Endothelial cell of umbilical vein (primary cell): Measurements from ENCODE around the gene KAZN. TPM values are rescaled to one million over a fixed set of nuclear protein-coding genes. Genes with fewer than 3 reads are reported as not detected.
A peak's percentile ranks its signal among the peaks of the same experiment; 100 is the strongest.

Source experiments
- BruUV-seq: library from RNA; stranded (reverse); fragments of 400-500 nt; replicated peaks from 2 replicates; lab custom pipeline; 2021; lab: Mats Ljungman, UMichigan
- CTCF ChIA-PET: fragments of 300-600, 350-600 bp; sonication (Branson Sonifier 250); formaldehyde crosslinking; loops from one replicate; lab custom pipeline; 2021; ENCODE audit warnings: antibody characterized with exemption, inconsistent platforms; lab: Charles Lee
- POLR2A ChIA-PET: fragments of 300-600, 350-600 bp; sonication (Branson Sonifier 250); formaldehyde crosslinking; loops from one replicate; lab custom pipeline; 2021; ENCODE audit warnings: antibody characterized with exemption, inconsistent platforms; lab: Charles Lee
- DNase-seq: peaks from one replicate; pipeline ENCODE4 v3.0.0-alpha.2; 2011; ENCODE audit warnings: low read depth, low spot score
- FAIRE-seq: peaks from 2 replicates; lab custom pipeline; 2011; peaks lifted over from hg19 to GRCh38; lab: Jason Lieb, UNC
- H2AFZ ChIP-seq: 2 replicates; pipeline ENCODE4 v1.6.0; 2012; ENCODE audit warnings: low read depth, low read length, control low read depth, inconsistent platforms
- H3K27ac ChIP-seq: 2 replicates; pipeline ENCODE4 v1.5.1; 2011; ENCODE audit warnings: low read depth, mild to moderate bottlenecking, control low read depth, low read length, moderate library complexity; ENCODE audit not compliant: insufficient read depth
- H3K27me3 ChIP-seq, 2 experiments: 2 replicates each; pipeline versions ENCODE4 v1.6.0 to v1.6.1; 2011; ENCODE audit warnings: low read length in 2 of 2, mixed read lengths in 1 of 2; ENCODE audit not compliant: control insufficient read depth in 2 of 2, insufficient read depth in 2 of 2
- H3K36me3 ChIP-seq, 2 experiments: 2 replicates in 1 of 2; 3 replicates in 1 of 2; pipeline ENCODE4 v1.5.1; 2011; ENCODE audit warnings: low read length in 2 of 2, mild to moderate bottlenecking in 1 of 2, moderate library complexity in 1 of 2; ENCODE audit not compliant: control insufficient read depth in 2 of 2, insufficient read depth in 2 of 2; ENCODE audit errors: extremely low read depth in 1 of 2
- H3K4me1 ChIP-seq: 3 replicates; pipeline ENCODE4 v1.5.1; 2011; ENCODE audit warnings: mild to moderate bottlenecking, low read length; ENCODE audit not compliant: control insufficient read depth, insufficient read depth; ENCODE audit errors: extremely low read depth
- H3K4me2 ChIP-seq: 2 replicates; pipeline ENCODE4 v1.6.1; 2011; ENCODE audit warnings: low read length, control low read depth, mixed read lengths; ENCODE audit not compliant: insufficient read depth
- H3K4me3 ChIP-seq, 3 experiments: fragments of 200-600 bp in 1 of 3; sonication (generic), shearing (Covaris generic) in 1 of 3; replicated peaks in 1 of 3; 2 replicates each; pipeline ENCODE4 v1.5.1; 2011 to 2016; ENCODE audit warnings: control low read depth in 3 of 3, low read length in 3 of 3, mild to moderate bottlenecking in 2 of 3, inconsistent platforms in 1 of 3, low read depth in 1 of 3, moderate library complexity in 1 of 3; ENCODE audit not compliant: insufficient read depth in 1 of 3
- H3K79me2 ChIP-seq: 2 replicates; pipeline ENCODE4 v1.6.0; 2012; ENCODE audit warnings: low read length, inconsistent platforms; ENCODE audit not compliant: control insufficient read depth, insufficient read depth
- H3K9ac ChIP-seq: replicated peaks from 2 replicates; pipeline ENCODE3; 2011; ENCODE audit warnings: low read length, control low read depth; ENCODE audit not compliant: insufficient read depth; ENCODE audit errors: extremely low read depth
- H3K9me1 ChIP-seq: replicated peaks from 3 replicates; pipeline ENCODE4 v1.6.0; 2011; ENCODE audit warnings: mild to moderate bottlenecking, low read length; ENCODE audit not compliant: control insufficient read depth, insufficient read depth; ENCODE audit errors: extremely low read depth
- H3K9me3 ChIP-seq: replicated peaks from 2 replicates; pipeline ENCODE4 v1.5.1; 2012; ENCODE audit warnings: low read length, inconsistent platforms; ENCODE audit not compliant: control insufficient read depth, insufficient read depth
- H4K20me1 ChIP-seq: replicated peaks from 2 replicates; pipeline ENCODE3; 2011; ENCODE audit warnings: mild to moderate bottlenecking, low read length; ENCODE audit not compliant: control insufficient read depth, insufficient read depth; ENCODE audit errors: extremely low read depth
- CTCF ChIP-seq, 2 donors: IDR thresholded peaks; 1 replicate in 1 of 2; 2 replicates in 1 of 2; pipeline ENCODE4 v1.5.1; 2011; ENCODE audit warnings: low read length in 2 of 2, mild to moderate bottlenecking in 2 of 2, moderate library complexity in 2 of 2, control low read depth in 1 of 2, inconsistent platforms in 1 of 2, low read depth in 1 of 2; ENCODE audit not compliant: insufficient read depth in 1 of 2; ENCODE audit errors: extremely low read depth in 1 of 2
- EZH2 ChIP-seq: IDR thresholded peaks from 2 replicates; pipeline ENCODE4 v1.6.1; 2012; ENCODE audit warnings: borderline replicate concordance, low read depth, mild to moderate bottlenecking, moderate library complexity, low read length, inconsistent platforms; ENCODE audit not compliant: severe bottlenecking
- FOS ChIP-seq: IDR thresholded peaks from 2 replicates; pipeline ENCODE4 v1.6.1; 2011; ENCODE audit warnings: mild to moderate bottlenecking, low read length, moderate library complexity, borderline replicate concordance; ENCODE audit not compliant: insufficient read depth
- GATA2 ChIP-seq: IDR thresholded peaks from 2 replicates; pipeline ENCODE4 v1.7.0; 2011; ENCODE audit warnings: low read depth, mild to moderate bottlenecking, moderate library complexity, mixed read lengths, low read length; ENCODE audit not compliant: insufficient read length, insufficient read depth
- JUN ChIP-seq: IDR thresholded peaks from 2 replicates; pipeline ENCODE4 v1.6.1; 2011; ENCODE audit warnings: borderline replicate concordance, low read depth; ENCODE audit not compliant: insufficient read length, insufficient read depth
- MAX ChIP-seq: IDR thresholded peaks from 2 replicates; pipeline ENCODE4 v1.6.1; 2011; ENCODE audit not compliant: insufficient read depth, insufficient read length
- MYC ChIP-seq: IDR thresholded peaks from one replicate; pipeline ENCODE4 v1.6.1; 2011; ENCODE audit warnings: mild to moderate bottlenecking, low read depth, low read length
- POLR2A ChIP-seq: IDR thresholded peaks from 2 replicates; pipeline ENCODE4 v1.6.1; 2012; ENCODE audit warnings: low read depth, mild to moderate bottlenecking, control low read depth, low read length
- POLR2AphosphoS5 ChIP-seq: IDR thresholded peaks from 2 replicates; pipeline ENCODE4 v1.6.1; 2012; ENCODE audit warnings: low read depth, mild to moderate bottlenecking, control low read depth, low read length, moderate library complexity; ENCODE audit not compliant: insufficient read depth
- dilution Hi-C: fragments of 300-500 bp; cut with MboI; formaldehyde crosslinking; loops from one replicate; pipeline ENCODE4 v1.15.0; 2019; ENCODE audit warnings: low sequenced_read_pairs; ENCODE audit not compliant: extremely low pct_ligation_motif_present
- intact Hi-C: fragments of 100-400 bp; cut with micrococcal nuclease; formaldehyde crosslinking; loops from one replicate; pipeline ENCODE4 v1.10.0; 2022
- polyA plus RNA-seq, 4 experiments: library from polyadenylated mRNA; depleted of rRNA in 3 of 4; stranded (reverse) in 3 of 4; unstranded in 1 of 4; fragments of >200 nt; gene quantifications; 2 replicates each; pipeline versions ENCODE4 v1.2.1 to v1.2.3, GENCODE V29; 2011 to 2012; ENCODE audit warnings: missing spikeins in 1 of 4
- total RNA-seq: library from RNA; stranded (reverse); gene quantifications from 2 replicates; pipeline ENCODE4 v1.2.3, GENCODE V29; 2021

The KAZN gene
- total and polyA plus RNA-seq, 2 donors (not counting 3 experiments of a cell fraction or from before 2014, with no cell fraction given), result 1.6 to 5.8 TPM

- Histone ChIP-seq H3K9ac (no peak overlapping the region), H3K4me2 (no peak overlapping the region), H2AFZ (no peak overlapping the region), H3K79me2 (no peaks in the 10 kb centered on the region), H3K9me3 (no peaks in the 10 kb centered on the region), H3K4me3 (no peak overlapping the region), H4K20me1 (no peaks in the 10 kb centered on the region), H3K36me3 (no peaks in the 10 kb centered on the region), H3K9me1 (no peaks in the 10 kb centered on the region), H3K27me3 (no peaks in the 10 kb centered on the region), H3K27ac (no peak overlapping the region), H3K4me1 (no peaks in the 10 kb centered on the region)
- POLR2A ChIA-PET, result interaction anchor here (0.5 to 1.2 kb wide), 2 partner anchors 77 to 143 kb away, joined by 4 to 6 read pairs; no protein-coding TSS in a partner anchor
- CTCF ChIA-PET, result interaction anchor here (0.6 to 7.6 kb wide), 49 partner anchors 8 to 371 kb away, joined by 3 to 187 read pairs (median 4); partner anchors contain the start of genes FHAD1 and TMEM51
- peak; percentile 83 for FAIRE-seq
- intact Hi-C loops, result loop anchor here (1.0 to 5.0 kb wide), 3 partner anchors 144 to 304 kb away; no protein-coding TSS in a partner anchor
- dilution Hi-C loops, result no loop called here
- peak; percentile 78 for DNase-seq
- TF ChIP-seq FOS (no peak), MYC (no peak), JUN (no peak), MAX (peak; percentile 44), POLR2AphosphoS5 (no peak), POLR2A (no peak), GATA2 (no peak), CTCF (IDR thresholded peaks at IDR 0.05; ENCODE audit: extremely low read depth in 1 of 2, insufficient read depth in 1 of 2, low read depth in 1 of 2, low read length in 2 of 2) (peak; percentile 92), EZH2 (no peak)
- no TSS peak for BruUV-seq
These were observed 530.2 kb downstream of the KAZN start for GRCh38 chr1:15128520-15129313.
